Rectal smooth muscle tissue (tissue), 1 donor: ENCODE measurements around the gene NUP62.
"Not testable (repeated sequence)": the region's sequence is repeated elsewhere in the genome, so short reads cannot be mapped to it uniquely, and the experiment has no call there.

Experiments
- H3K27ac ChIP-seq: one replicate; pipeline ENCODE4 v1.7.0; 2013; ENCODE audit warnings: low read depth, low read length, inconsistent platforms
- H3K27me3 ChIP-seq: one replicate; pipeline ENCODE4 v1.7.0; 2013; ENCODE audit warnings: low read length; ENCODE audit not compliant: control insufficient read depth, insufficient read depth
- H3K36me3 ChIP-seq: one replicate; pipeline ENCODE4 v1.7.0; 2013; ENCODE audit warnings: low read length; ENCODE audit not compliant: control insufficient read depth, insufficient read depth
- H3K4me1 ChIP-seq: one replicate; pipeline ENCODE4 v1.7.0; 2013; ENCODE audit warnings: low read length; ENCODE audit not compliant: control insufficient read depth, insufficient read depth
- H3K4me3 ChIP-seq: one replicate; pipeline ENCODE4 v1.7.0; 2013; ENCODE audit warnings: low read length
- H3K9ac ChIP-seq: one replicate; pipeline ENCODE4 v1.7.0; 2013; ENCODE audit warnings: low read length

The NUP62 gene

DNA sequence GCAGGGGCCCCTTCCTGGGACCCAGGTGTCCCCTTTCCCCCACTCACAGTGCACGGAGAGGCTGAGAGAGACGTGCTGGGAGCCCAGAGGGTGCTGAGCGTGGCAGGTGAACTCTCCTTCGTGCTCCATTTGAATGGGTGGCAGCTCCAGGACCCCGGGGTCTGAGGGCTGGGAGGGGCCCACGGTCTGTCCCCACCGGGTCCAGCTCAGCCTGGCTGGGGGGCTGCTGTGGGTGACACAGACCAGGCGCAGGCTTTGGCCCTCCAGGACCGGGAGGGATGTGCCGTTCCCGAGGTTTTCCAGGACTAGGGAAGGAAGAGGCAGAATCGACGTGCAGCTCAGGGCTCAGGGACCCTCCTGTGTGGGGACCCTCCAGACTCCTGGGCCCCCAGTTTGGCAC, 29.3 kb upstream of the NUP62 start:
- not testable (repeated sequence) for H3K4me1 ChIP-seq, H3K27me3 ChIP-seq, H3K27ac ChIP-seq

GRCh38 chr19:49958144-49958543, 28.8 kb upstream of the NUP62 start:
- not testable (repeated sequence) for H3K4me1 ChIP-seq, H3K36me3 ChIP-seq, H3K27ac ChIP-seq, H3K9ac ChIP-seq, H3K27me3 ChIP-seq, H3K4me3 ChIP-seq

More for the DNA sequence above, 29.3 kb upstream of the NUP62 start:
- H3K9ac ChIP-seq, H3K4me3 ChIP-seq, H3K36me3 ChIP-seq: not testable (repeated sequence)

GRCh38 chr19:49957262-49957915, 28.1 kb upstream of the NUP62 start:
- H3K36me3 ChIP-seq, result no peaks in the 10 kb centered on the region
- H3K27ac ChIP-seq, result no peak overlapping the region
- H3K4me3 ChIP-seq, result no peak overlapping the region
- H3K4me1 ChIP-seq, result no peaks in the 10 kb centered on the region
- no peaks in the 10 kb centered on the region for H3K27me3 ChIP-seq
- H3K9ac ChIP-seq, result no peak overlapping the region

GRCh38 chr19:49956115-49956495, 26.8 kb upstream of the NUP62 start:
- H3K4me3 ChIP-seq, result no peak overlapping the region
- H3K36me3 ChIP-seq, result no peaks in the 10 kb centered on the region
- H3K4me1 ChIP-seq, result no peaks in the 10 kb centered on the region
- H3K27me3 ChIP-seq, result no peaks in the 10 kb centered on the region
- no peak overlapping the region for H3K27ac ChIP-seq
- H3K9ac ChIP-seq, result no peak overlapping the region

GRCh38 chr19:49954933-49955332, 25.6 kb upstream of the NUP62 start:
- no peaks in the 10 kb centered on the region for H3K27me3 ChIP-seq
- H3K4me3 ChIP-seq, result no peak overlapping the region
- H3K9ac ChIP-seq, result no peak overlapping the region
- H3K4me1 ChIP-seq, result no peaks in the 10 kb centered on the region
- H3K27ac ChIP-seq, result no peak overlapping the region
- no peaks in the 10 kb centered on the region for H3K36me3 ChIP-seq

GRCh38 chr19:49954092-49954829, 25.0 kb upstream of the NUP62 start:
- H3K4me3 ChIP-seq, result no peak overlapping the region
- H3K27me3 ChIP-seq, result no peaks in the 10 kb centered on the region
- H3K27ac ChIP-seq, result peak overlapping the region; percentile 8
- no peak overlapping the region for H3K9ac ChIP-seq
- H3K36me3 ChIP-seq, result no peaks in the 10 kb centered on the region
- no peaks in the 10 kb centered on the region for H3K4me1 ChIP-seq

DNA sequence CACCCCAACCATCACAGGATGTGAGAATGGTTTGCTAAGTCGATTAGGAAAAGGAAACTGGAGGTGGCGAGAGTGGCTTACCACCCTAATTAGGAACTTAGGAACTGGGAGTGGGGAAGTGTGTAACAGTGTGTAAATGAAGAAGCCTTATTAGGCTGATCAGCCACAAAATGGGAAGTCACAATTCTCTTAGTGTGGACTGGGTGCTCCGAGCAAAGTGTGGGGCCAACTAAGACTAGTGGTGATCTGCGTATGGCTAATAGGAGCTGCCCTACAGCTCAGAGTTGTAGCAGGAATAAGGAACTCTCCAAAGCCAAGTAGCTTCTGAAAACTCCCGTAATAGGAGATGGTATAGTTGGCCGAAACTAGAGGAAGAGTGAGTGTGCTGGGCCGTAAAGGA, 24.1 kb upstream of the NUP62 start:
- Histone ChIP-seq H3K9ac (no peak overlapping the region), H3K4me1 (no peaks in the 10 kb centered on the region), H3K27me3 (no peaks in the 10 kb centered on the region), H3K36me3 (no peaks in the 10 kb centered on the region), H3K4me3 (no peak overlapping the region), H3K27ac (no peak overlapping the region)

DNA sequence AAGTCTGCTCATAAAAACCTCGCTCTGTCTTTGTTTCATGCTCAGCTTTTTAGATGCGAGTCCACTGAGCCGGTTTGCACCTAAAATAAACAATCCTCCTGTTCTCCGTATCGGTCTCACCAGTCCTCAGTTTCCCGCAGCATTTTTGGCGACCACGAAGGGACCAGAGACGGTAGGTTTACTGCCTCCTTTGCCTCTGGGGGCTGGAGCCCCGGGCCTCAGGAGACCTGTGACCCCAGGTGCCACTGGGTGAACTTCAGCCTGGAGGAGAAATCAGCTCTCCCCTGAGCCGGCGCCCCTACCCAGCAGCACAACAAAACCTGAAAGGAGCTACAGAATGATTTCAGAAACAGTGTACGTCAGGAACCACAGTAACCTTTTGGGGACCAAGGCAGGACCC, 23.6 kb upstream of the NUP62 start:
- Histone ChIP-seq H3K27ac (no peak overlapping the region), H3K36me3 (no peaks in the 10 kb centered on the region), H3K27me3 (no peaks in the 10 kb centered on the region), H3K9ac (no peak overlapping the region), H3K4me3 (no peak overlapping the region), H3K4me1 (no peaks in the 10 kb centered on the region)

DNA sequence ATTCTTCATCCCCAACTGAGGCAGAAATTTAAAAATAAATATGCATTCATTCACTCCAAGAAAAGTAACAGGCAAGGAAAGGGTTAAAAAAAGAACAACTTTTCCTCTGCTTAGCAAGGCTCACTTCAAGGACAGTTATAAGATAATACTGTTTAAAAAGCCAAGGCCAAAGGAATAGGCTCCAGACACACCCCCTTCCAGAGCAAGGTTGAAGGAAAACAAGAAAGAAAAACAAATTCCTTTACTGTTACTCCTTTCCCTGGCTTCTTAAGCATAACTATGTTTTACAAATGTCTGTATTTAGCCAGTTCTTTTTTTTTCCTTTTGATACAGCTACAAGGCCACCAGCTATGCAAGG, 23.2 kb upstream of the NUP62 start:
- no peak overlapping the region for H3K9ac ChIP-seq
- no peak overlapping the region for H3K27ac ChIP-seq

DNA sequence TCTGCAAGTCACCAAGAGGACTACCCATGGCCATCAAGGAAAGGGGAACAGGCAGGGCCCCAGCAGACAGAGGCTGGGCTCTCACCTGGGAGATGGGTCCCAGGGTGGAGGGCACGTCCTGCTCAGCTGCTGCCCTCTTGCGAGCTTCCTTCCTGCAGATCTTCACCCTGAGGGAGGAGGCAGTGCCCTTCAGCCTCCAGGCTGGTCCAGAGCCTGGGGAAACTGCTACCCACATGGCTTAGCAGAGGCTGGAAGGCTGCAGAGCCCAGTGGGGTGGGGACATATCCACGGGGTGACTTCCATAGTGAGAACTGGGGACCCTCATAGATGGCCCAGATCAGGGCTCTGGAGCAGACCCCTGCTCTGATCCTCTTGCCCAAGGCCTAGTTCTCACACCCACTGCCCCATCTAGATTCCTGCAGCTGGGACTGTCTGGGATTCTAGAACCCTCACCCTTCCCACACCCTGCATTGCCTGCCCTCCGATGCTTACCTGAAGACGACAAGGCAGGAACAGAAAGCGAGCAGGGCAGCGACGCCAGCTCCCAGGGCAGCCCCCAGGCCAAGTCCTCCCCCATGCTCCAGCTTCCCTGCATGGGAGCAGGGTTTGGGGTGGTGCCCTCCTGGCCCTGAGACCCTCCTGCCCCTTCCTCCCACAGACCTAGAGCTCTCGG, 22.6 kb upstream of the NUP62 start:
- no peak overlapping the region for H3K4me3 ChIP-seq

More for the DNA sequence above, 23.2 kb upstream of the NUP62 start:
- H3K36me3 ChIP-seq, result no peaks in the 10 kb centered on the region
- H3K27me3 ChIP-seq, result no peaks in the 10 kb centered on the region
- H3K4me3 ChIP-seq, result no peak overlapping the region
- H3K4me1 ChIP-seq, result no peaks in the 10 kb centered on the region

GRCh38 chr19:49950956-49951526, 21.7 kb upstream of the NUP62 start:
- Histone ChIP-seq H3K4me1 (no peaks in the 10 kb centered on the region), H3K9ac (no peak overlapping the region), H3K27me3 (no peaks in the 10 kb centered on the region), H3K4me3 (no peak overlapping the region), H3K27ac (no peak overlapping the region), H3K36me3 (no peaks in the 10 kb centered on the region)

More for the DNA sequence above, 22.6 kb upstream of the NUP62 start:
- Histone ChIP-seq H3K36me3 (no peaks in the 10 kb centered on the region), H3K27me3 (no peaks in the 10 kb centered on the region), H3K27ac (no peak overlapping the region), H3K4me1 (no peaks in the 10 kb centered on the region), H3K9ac (no peak overlapping the region)

GRCh38 chr19:49950590-49950948, 21.3 kb upstream of the NUP62 start:
- Histone ChIP-seq H3K9ac (no peak overlapping the region), H3K4me1 (no peaks in the 10 kb centered on the region), H3K27ac (no peak overlapping the region), H3K4me3 (no peak overlapping the region), H3K27me3 (no peaks in the 10 kb centered on the region), H3K36me3 (no peaks in the 10 kb centered on the region)
